GM06990 (cell line): ENCODE measurements around the gene CFAP47.
"Not testable (repeated sequence)": the region's sequence is repeated elsewhere in the genome, so short reads cannot be mapped to it uniquely, and the experiment has no call there.

ENCODE experiments used
- DNase-seq: peaks from one replicate; pipeline ENCODE4 v3.0.0-alpha.2; 2011; ENCODE audit not compliant: insufficient read length; ENCODE audit errors: extremely low read depth
- H3K27me3 ChIP-seq: replicated peaks from 2 replicates; pipeline ENCODE4 v1.6.0; 2011; ENCODE audit warnings: low read length; ENCODE audit not compliant: control insufficient read depth, insufficient read depth
- H3K36me3 ChIP-seq: 2 replicates; pipeline ENCODE4 v1.5.1; 2011; ENCODE audit warnings: low read length; ENCODE audit not compliant: control insufficient read depth, insufficient read depth
- H3K4me3 ChIP-seq: replicated peaks from 2 replicates; pipeline ENCODE4 v1.5.1; 2011; ENCODE audit warnings: low read depth, mild to moderate bottlenecking, control low read depth, low read length
- CTCF ChIP-seq: IDR thresholded peaks from 2 replicates; pipeline ENCODE4 v1.5.1; 2011; ENCODE audit warnings: low read length, control low read depth, mild to moderate bottlenecking, inconsistent platforms; ENCODE audit not compliant: insufficient read depth, poor library complexity, severe bottlenecking

CFAP47 gene

GRCh38 chrX:35919536-35920309 is at the start of gene CFAP47:
TSS of gene CFAP47 (plus strand) at chrX:35919734. CDS start at chrX:35919800, 66 bp downstream.
- H3K27me3 ChIP-seq = no peaks in the 10 kb centered on the region
- no peak within 1 kb of the TSS for H3K4me3 ChIP-seq
- TF ChIP-seq CTCF = no peak
- H3K36me3 ChIP-seq = no peaks in the 10 kb centered on the region
- no peak for DNase-seq

- no peaks in the 10 kb centered on the region for H3K36me3 ChIP-seq
- no peaks in the 10 kb centered on the region for H3K27me3 ChIP-seq
- H3K4me3 ChIP-seq = no peak overlapping the region
- no peak for TF ChIP-seq CTCF
- no peak for DNase-seq
These were observed 38.9 kb upstream of the CFAP47 start for GRCh38 chrX:35880601-35881000.

GRCh38 chrX:35886135-35886534 is 33.4 kb upstream of the CFAP47 start:
- TF ChIP-seq CTCF = no peak
- H3K36me3 ChIP-seq = no peaks in the 10 kb centered on the region
- H3K27me3 ChIP-seq = no peaks in the 10 kb centered on the region
- no peak overlapping the region for H3K4me3 ChIP-seq
- no peak for DNase-seq

GRCh38 chrX:35890699-35891098 is 28.8 kb upstream of the CFAP47 start:
- Histone ChIP-seq H3K4me3 (no peak overlapping the region), H3K36me3 (no peaks in the 10 kb centered on the region), H3K27me3 (no peaks in the 10 kb centered on the region)
- peak; percentile 40 for TF ChIP-seq CTCF
- no peak for DNase-seq

- H3K27me3 ChIP-seq, DNase-seq, H3K4me3 ChIP-seq, H3K36me3 ChIP-seq: not testable (repeated sequence)
These were observed 67.3 kb downstream of the CFAP47 start for GRCh38 chrX:35986816-35987215.

GRCh38 chrX:36007207-36007606 is 87.7 kb downstream of the CFAP47 start:
- no peak overlapping the region for H3K4me3 ChIP-seq
- no peaks in the 10 kb centered on the region for H3K36me3 ChIP-seq
- no peaks in the 10 kb centered on the region for H3K27me3 ChIP-seq
- DNase-seq = no peak
- no peak for TF ChIP-seq CTCF
